ENCODE data around the gene UTP14A.

Gene UTP14A

GRCh38 chrX:129976441-129976840, 70.5 kb downstream of the UTP14A start:
- no peak for TF ChIP-seq CTCF (conservative IDR thresholded peaks at IDR 0.05)
- no peak for TF ChIP-seq ZFX (IDR thresholded peaks at IDR 0.05)
- H3K27ac ChIP-seq: no peak overlapping the region

All from C4-2B (cell line).